HEK293T (cell line): ENCODE measurements around the gene PYGO2.

Experiments
- ARNT ChIP-seq: fragments of 450-650 bp; IDR thresholded peaks from 2 replicates; pipeline ENCODE4 v1.6.1; 2017; ENCODE audit warnings: mild to moderate bottlenecking
- BHLHE40 ChIP-seq: fragments of 450-650 bp; IDR thresholded peaks from 2 replicates; pipeline ENCODE4 v1.6.1; 2016; ENCODE audit warnings: mild to moderate bottlenecking, moderate library complexity, borderline replicate concordance
- CTBP1 ChIP-seq: fragments of 450-650 bp; IDR thresholded peaks from 2 replicates; pipeline ENCODE4 v1.6.1; 2016; ENCODE audit warnings: borderline replicate concordance
- ELF4 ChIP-seq: fragments of 450-650 bp; IDR thresholded peaks from 2 replicates; pipeline ENCODE4 v1.6.1; 2017; ENCODE audit warnings: antibody characterized with exemption
- FOXK2 ChIP-seq: fragments of 450-650 bp; IDR thresholded peaks from 2 replicates; pipeline ENCODE4 v1.6.1; 2016; ENCODE audit warnings: mild to moderate bottlenecking
- FOXM1 ChIP-seq: fragments of 450-650 bp; IDR thresholded peaks from 2 replicates; pipeline ENCODE4 v1.6.1; 2017; ENCODE audit warnings: mild to moderate bottlenecking, borderline replicate concordance
- NFRKB ChIP-seq: fragments of 450-650 bp; IDR thresholded peaks from 2 replicates; pipeline ENCODE4 v1.6.1; 2016; ENCODE audit warnings: mild to moderate bottlenecking, moderate library complexity
- SP1 ChIP-seq: fragments of 450-650 bp; IDR thresholded peaks from 2 replicates; pipeline ENCODE4 v1.6.1; 2017
- SUZ12 ChIP-seq: fragments of 450-650 bp; IDR thresholded peaks from 2 replicates; pipeline ENCODE4 v1.6.1; 2016; ENCODE audit warnings: mild to moderate bottlenecking
- TARDBP ChIP-seq: fragments of 450-650 bp; IDR thresholded peaks from 2 replicates; pipeline ENCODE4 v1.6.1; 2016
- ZNF384 ChIP-seq: fragments of 450-650 bp; IDR thresholded peaks from 2 replicates; pipeline ENCODE4 v1.6.1; 2016

DNA sequence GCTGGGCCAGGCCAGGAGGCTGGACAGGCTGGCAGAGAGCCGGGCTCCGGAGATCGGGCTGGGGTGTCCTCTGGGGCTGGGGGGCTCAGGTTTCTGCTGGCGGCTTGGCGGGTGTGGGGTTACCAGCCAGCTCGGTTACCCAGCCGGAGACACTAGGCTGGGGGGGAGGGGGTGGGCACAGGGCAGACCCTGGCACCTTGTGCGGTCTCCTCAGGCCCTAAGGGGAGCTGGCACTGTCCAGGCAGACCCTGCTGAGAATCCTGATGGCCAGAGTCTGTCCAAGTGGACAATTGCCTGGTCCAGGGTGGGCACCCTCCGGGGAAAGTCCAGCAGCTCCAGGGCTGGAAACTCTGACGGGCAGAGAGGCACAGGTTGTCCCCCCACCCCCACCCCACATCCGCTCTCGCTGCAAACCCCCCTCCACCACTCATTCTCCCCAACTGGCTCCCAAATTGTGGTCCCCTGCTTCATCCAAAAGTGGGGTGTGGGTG, 47.7 kb upstream of the PYGO2 start:
- TF ChIP-seq CTBP1 (no peak), NFRKB (no peak), SP1 (no peak), SUZ12 (no peak), FOXK2 (no peak), ELF4 (no peak), FOXM1 (no peak), BHLHE40 (no peak), TARDBP (no peak), ARNT (no peak), ZNF384 (no peak)
